GM12878 (cell line): Measurements from ENCODE around the gene FCN2.

Experiments
- BHLHE40 ChIP-seq, 2 experiments: fragments of 450-650 bp in 1 of 2; IDR thresholded peaks; 2 replicates each; pipeline ENCODE4 v1.6.1; 2011 to 2017; ENCODE audit warnings: low read depth in 2 of 2, borderline replicate concordance in 1 of 2, improper control_type of control experiment in 1 of 2, low read length in 1 of 2, mild to moderate bottlenecking in 1 of 2
- EZH2 ChIP-seq: IDR thresholded peaks from 2 replicates; pipeline ENCODE4 v1.6.1; 2012; ENCODE audit warnings: low read depth, mild to moderate bottlenecking, control low read depth, inconsistent platforms, low read length, borderline replicate concordance; ENCODE audit not compliant: control insufficient read depth
- JUND ChIP-seq: IDR thresholded peaks from 2 replicates; pipeline ENCODE4 v1.6.1; 2012; ENCODE audit warnings: low read depth, mild to moderate bottlenecking, low read length, improper control_type of control experiment, moderate library complexity
- KDM1A ChIP-seq: fragments of 200-600 bp; sonication (generic); IDR thresholded peaks from 2 replicates; pipeline ENCODE4 v1.6.1; 2016; ENCODE audit warnings: borderline replicate concordance
- NFIC ChIP-seq: IDR thresholded peaks from 2 replicates; pipeline ENCODE4 v1.6.1; 2012; ENCODE audit warnings: low read depth, mild to moderate bottlenecking, inconsistent platforms, low read length, moderate library complexity
- NFYB ChIP-seq: IDR thresholded peaks from 2 replicates; pipeline ENCODE4 v1.6.1; 2011; ENCODE audit warnings: low read depth, mild to moderate bottlenecking, low read length, improper control_type of control experiment, moderate library complexity; ENCODE audit not compliant: insufficient read depth
- NRF1 ChIP-seq: conservative IDR thresholded peaks from 2 replicates; pipeline ENCODE4 v1.6.1; 2011; ENCODE audit warnings: mild to moderate bottlenecking, low read depth, low read length, improper control_type of control experiment
- RBBP5 ChIP-seq: fragments of 200-600 bp; sonication (generic); conservative IDR thresholded peaks from 2 replicates; pipeline ENCODE4 v1.6.1; 2016
- SIN3A ChIP-seq: IDR thresholded peaks from 2 replicates; pipeline ENCODE4 v1.6.1; 2012; ENCODE audit warnings: low read depth, low read length, improper control_type of control experiment
- SPI1 ChIP-seq: IDR thresholded peaks from 2 replicates; pipeline ENCODE4 v1.6.1; 2011; ENCODE audit warnings: low read depth, mild to moderate bottlenecking, low read length, moderate library complexity, borderline replicate concordance; ENCODE audit not compliant: insufficient read depth
- TBL1XR1 ChIP-seq: IDR thresholded peaks from 2 replicates; pipeline ENCODE4 v1.6.1; 2012; ENCODE audit warnings: low read depth, low read length, improper control_type of control experiment
- TF ChIP-seq, protein P1 (sequence below), 3 experiments: IDR thresholded peaks in 2 of 3; conservative IDR thresholded peaks in 1 of 3; 2 replicates each; pipeline ENCODE4 v1.5.1; 2011; ENCODE audit warnings: low read depth in 3 of 3, low read length in 3 of 3, mild to moderate bottlenecking in 3 of 3, control low read depth in 2 of 3, moderate library complexity in 2 of 3, inconsistent platforms in 1 of 3, mixed read lengths in 1 of 3; ENCODE audit not compliant: control insufficient read depth in 2 of 3, insufficient read depth in 1 of 3; ENCODE audit errors: extremely low read depth in 1 of 3
- TF ChIP-seq, protein P2 (sequence below): IDR thresholded peaks from 2 replicates; pipeline ENCODE4 v1.6.1; 2012; ENCODE audit warnings: low read depth, low read length, improper control_type of control experiment

DNA sequence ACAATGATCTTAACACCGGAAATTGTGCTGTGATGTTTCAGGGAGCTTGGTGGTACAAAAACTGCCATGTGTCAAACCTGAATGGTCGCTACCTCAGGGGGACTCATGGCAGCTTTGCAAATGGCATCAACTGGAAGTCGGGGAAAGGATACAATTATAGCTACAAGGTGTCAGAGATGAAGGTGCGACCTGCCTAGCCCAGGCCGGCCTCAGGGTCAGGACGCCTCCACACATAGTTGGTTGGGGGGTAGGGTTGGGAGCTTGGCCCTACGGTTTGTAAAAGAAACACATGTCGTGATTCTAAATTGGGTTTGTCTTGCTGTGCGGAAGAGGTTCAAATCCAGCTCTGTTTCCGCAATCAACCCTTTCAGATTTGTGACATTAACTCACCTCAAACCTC lies 6.6 kb downstream of the FCN2 start:
- TF ChIP-seq NRF1 (no peak), RBBP5 (no peak), KDM1A (no peak), SPI1 (no peak), TBL1XR1 (no peak), NFIC (no peak), EZH2 (no peak), SIN3A (no peak), NFYB (no peak), BHLHE40 (IDR thresholded peaks at IDR 0.05; ENCODE audit: borderline replicate concordance in 1 of 2, low read depth in 2 of 2, low read length in 1 of 2) (no peak), JUND (no peak)
- TF ChIP-seq, protein P1, sequence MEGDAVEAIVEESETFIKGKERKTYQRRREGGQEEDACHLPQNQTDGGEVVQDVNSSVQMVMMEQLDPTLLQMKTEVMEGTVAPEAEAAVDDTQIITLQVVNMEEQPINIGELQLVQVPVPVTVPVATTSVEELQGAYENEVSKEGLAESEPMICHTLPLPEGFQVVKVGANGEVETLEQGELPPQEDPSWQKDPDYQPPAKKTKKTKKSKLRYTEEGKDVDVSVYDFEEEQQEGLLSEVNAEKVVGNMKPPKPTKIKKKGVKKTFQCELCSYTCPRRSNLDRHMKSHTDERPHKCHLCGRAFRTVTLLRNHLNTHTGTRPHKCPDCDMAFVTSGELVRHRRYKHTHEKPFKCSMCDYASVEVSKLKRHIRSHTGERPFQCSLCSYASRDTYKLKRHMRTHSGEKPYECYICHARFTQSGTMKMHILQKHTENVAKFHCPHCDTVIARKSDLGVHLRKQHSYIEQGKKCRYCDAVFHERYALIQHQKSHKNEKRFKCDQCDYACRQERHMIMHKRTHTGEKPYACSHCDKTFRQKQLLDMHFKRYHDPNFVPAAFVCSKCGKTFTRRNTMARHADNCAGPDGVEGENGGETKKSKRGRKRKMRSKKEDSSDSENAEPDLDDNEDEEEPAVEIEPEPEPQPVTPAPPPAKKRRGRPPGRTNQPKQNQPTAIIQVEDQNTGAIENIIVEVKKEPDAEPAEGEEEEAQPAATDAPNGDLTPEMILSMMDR (IDR thresholded peaks at IDR 0.05 in 2 of 3, conservative IDR thresholded peaks at IDR 0.05 in 1 of 3; ENCODE audit: control insufficient read depth in 2 of 3, extremely low read depth in 1 of 3, insufficient read depth in 1 of 3, low read depth in 3 of 3, low read length in 3 of 3) = no peak
- TF ChIP-seq, protein P2, sequence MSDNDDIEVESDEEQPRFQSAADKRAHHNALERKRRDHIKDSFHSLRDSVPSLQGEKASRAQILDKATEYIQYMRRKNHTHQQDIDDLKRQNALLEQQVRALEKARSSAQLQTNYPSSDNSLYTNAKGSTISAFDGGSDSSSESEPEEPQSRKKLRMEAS = no peak
